ENCODE measurements around the gene XPNPEP1. TPM values are rescaled to one million over a fixed set of nuclear protein-coding genes. Genes with fewer than 3 reads are reported as not detected.

The XPNPEP1 gene
- total RNA-seq, 2 donors from 2014 or later, result 41.2 to 45.2 TPM

GRCh38 chr10:109926061-109926745 is 2.9 kb upstream of the XPNPEP1 start:
- Histone ChIP-seq H3K36me3 (no peaks in the 10 kb centered on the region), H3K4me1 (peaks cover 0 to 26% of the 10 kb centered on the region in 2 donors), H3K27ac (no peak overlapping the region), H3K27me3 (no peaks in the 10 kb centered on the region), H3K9me3 (no peaks in the 10 kb centered on the region), H3K4me3 (no peak overlapping the region)
- DNase-seq (ENCODE audit: low spot score), result no peak
- TF ChIP-seq CTCF (IDR thresholded peaks at IDR 0.05), result no peak

GRCh38 chr10:109924967-109925620 is 1.8 kb upstream of the XPNPEP1 start:
- Histone ChIP-seq H3K36me3 (no peaks in the 10 kb centered on the region), H3K9me3 (no peaks in the 10 kb centered on the region), H3K27ac (no peak overlapping the region), H3K4me3 (no peak overlapping the region), H3K4me1 (peaks cover 0 to 27% of the 10 kb centered on the region in 2 donors), H3K27me3 (no peaks in the 10 kb centered on the region)
- DNase-seq (ENCODE audit: low spot score), result no peak
- no peak for TF ChIP-seq CTCF (IDR thresholded peaks at IDR 0.05)

- TF ChIP-seq CTCF (IDR thresholded peaks at IDR 0.05), result no peak
- no peaks in the 10 kb centered on the region for H3K9me3 ChIP-seq
- H3K27me3 ChIP-seq, result no peaks in the 10 kb centered on the region
- peak overlapping the region; percentile 90 to 97 for H3K4me3 ChIP-seq
- no peaks in the 10 kb centered on the region for H3K36me3 ChIP-seq
- H3K27ac ChIP-seq, result peak overlapping the region; percentile 78 to 97
- H3K4me1 ChIP-seq, result peaks cover 0 to 27% of the 10 kb centered on the region in 2 donors
- no peak for DNase-seq (ENCODE audit: low spot score)
Observed at GRCh38 chr10:109924087-109924486, 776 bp upstream of the XPNPEP1 start.

- H3K27me3 ChIP-seq, result no peaks in the 10 kb centered on the region
- no peak for DNase-seq (ENCODE audit: low spot score)
- H3K9me3 ChIP-seq, result no peaks in the 10 kb centered on the region
- peak overlapping the region; percentile 97 for H3K27ac ChIP-seq
- H3K4me3 ChIP-seq, result peak overlapping the region; percentile 90 to 97
- no peaks in the 10 kb centered on the region for H3K36me3 ChIP-seq
- TF ChIP-seq CTCF (IDR thresholded peaks at IDR 0.05), result no peak
- peaks cover 0 to 23% of the 10 kb centered on the region in 2 donors for H3K4me1 ChIP-seq
Observed at GRCh38 chr10:109922358-109922975, 844 bp downstream of the XPNPEP1 start.

GRCh38 chr10:109920016-109920415 is 3.3 kb downstream of the XPNPEP1 start:
- no peak for TF ChIP-seq CTCF (IDR thresholded peaks at IDR 0.05)
- H3K9me3 ChIP-seq, result no peaks in the 10 kb centered on the region
- H3K4me1 ChIP-seq, result peaks cover 0 to 32% of the 10 kb centered on the region in 2 donors
- no peak for DNase-seq (ENCODE audit: low spot score)
- H3K4me3 ChIP-seq, result no peak overlapping the region
- H3K36me3 ChIP-seq, result no peaks in the 10 kb centered on the region
- H3K27ac ChIP-seq, result no peak overlapping the region
- H3K27me3 ChIP-seq, result no peaks in the 10 kb centered on the region

All from right atrium auricular region (tissue), 2 donors.